Karpas-422 (cell line): ENCODE data around the gene TOE1. TPM values are rescaled to one million over a fixed set of nuclear protein-coding genes. Genes with fewer than 3 reads are reported as not detected.

Experiments
- DNase-seq: peaks from one replicate; pipeline ENCODE4 v3.0.0-alpha.2; 2015
- H2AFZ ChIP-seq: fragments of 200-600 bp; sonication (generic); 2 replicates; pipeline ENCODE4 v1.6.1; 2014; ENCODE audit warnings: antibody characterized with exemption, low read length, mixed read lengths
- H3K27ac ChIP-seq: fragments of 200-600 bp; sonication (generic); 2 replicates; pipeline ENCODE4 v1.5.1; 2014; ENCODE audit warnings: mild to moderate bottlenecking, low read length, moderate library complexity
- H3K27me3 ChIP-seq: fragments of 200-600 bp; sonication (generic); 2 replicates; pipeline ENCODE4 v1.6.1; 2014; ENCODE audit warnings: low read length, mixed read lengths
- H3K36me3 ChIP-seq: fragments of 200-600 bp; sonication (generic); 2 replicates; pipeline ENCODE4 v1.6.1; 2014; ENCODE audit warnings: low read length, mixed read lengths; ENCODE audit not compliant: insufficient read depth
- H3K4me1 ChIP-seq: fragments of 200-600 bp; sonication (generic); 2 replicates; pipeline ENCODE4 v1.6.1; 2014; ENCODE audit warnings: mild to moderate bottlenecking, low read length, mixed read lengths
- H3K4me2 ChIP-seq: fragments of 200-600 bp; sonication (generic); 2 replicates; pipeline ENCODE4 v1.6.1; 2014; ENCODE audit warnings: low read length, low read depth, mild to moderate bottlenecking; ENCODE audit not compliant: poor library complexity, severe bottlenecking
- H3K4me3 ChIP-seq: fragments of 200-600 bp; sonication (generic); 2 replicates; pipeline ENCODE4 v1.5.1; 2014; ENCODE audit warnings: mild to moderate bottlenecking, antibody characterized with exemption, low read length, mixed read lengths
- H3K79me2 ChIP-seq: fragments of 200-600 bp; sonication (generic); 2 replicates; pipeline ENCODE4 v1.6.1; 2014; ENCODE audit warnings: mild to moderate bottlenecking, low read length, mixed read lengths
- H3K9ac ChIP-seq: fragments of 200-600 bp; sonication (generic); 2 replicates; pipeline ENCODE4 v1.6.0; 2014; ENCODE audit warnings: low read length
- H3K9me2 ChIP-seq: fragments of 200-600 bp; sonication (generic), shearing (Covaris generic); replicated peaks from 2 replicates; pipeline ENCODE4 v1.6.0; 2014; ENCODE audit warnings: mild to moderate bottlenecking, low read length, moderate library complexity; ENCODE audit not compliant: insufficient read depth
- H3K9me3 ChIP-seq: fragments of 300-700, 200-600 bp; sonication (generic); 2 replicates; pipeline ENCODE4 v1.6.1; 2014; ENCODE audit warnings: low read length, mixed read lengths
- H4K20me1 ChIP-seq: fragments of 200-600 bp; sonication (generic); 2 replicates; pipeline ENCODE4 v1.6.1; 2014; ENCODE audit warnings: mild to moderate bottlenecking, antibody characterized with exemption, low read length, low read depth; ENCODE audit not compliant: insufficient read depth
- total RNA-seq: library from RNA; depleted of rRNA; stranded (reverse); fragments of >200 nt; shearing (Covaris generic); gene quantifications from 2 replicates; pipeline ENCODE4 v1.2.3, GENCODE V29; 2014; ENCODE audit warnings: low replicate concordance

TOE1 gene
- total RNA-seq, 1 experiment from 2014 or later = 8.9 TPM

DNA sequence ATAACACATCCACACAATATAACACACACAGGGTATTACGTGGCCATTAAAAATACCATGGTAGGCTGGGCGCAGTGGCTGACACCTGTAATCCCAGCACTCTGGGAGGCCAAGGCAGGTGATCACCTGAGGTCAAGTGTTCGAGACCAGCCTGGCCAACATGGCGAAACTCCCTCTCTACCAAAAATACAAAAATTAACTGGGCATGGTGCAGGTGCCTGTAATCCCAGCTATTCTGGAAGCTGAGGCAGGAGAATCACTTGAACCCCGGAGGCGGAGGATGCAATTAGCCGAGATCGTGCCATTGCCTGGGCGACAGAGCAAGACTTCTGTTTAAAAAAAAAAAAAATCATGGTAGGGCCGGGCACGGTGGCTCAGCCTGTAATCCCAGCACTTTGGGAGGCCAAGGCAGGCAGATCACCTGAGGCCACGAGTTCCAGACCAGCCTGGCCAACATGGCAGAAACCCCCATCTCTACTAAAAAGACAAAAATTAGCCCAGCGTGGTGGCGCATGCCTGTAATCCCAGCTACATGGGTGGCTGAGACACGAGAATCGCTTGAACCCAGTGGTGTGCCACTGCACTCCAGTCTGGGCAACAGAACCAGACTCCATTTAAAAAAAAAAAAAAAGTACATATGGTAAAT is 37.3 kb upstream of the TOE1 start:
- no peaks in the 10 kb centered on the region for H3K27me3 ChIP-seq
- H4K20me1 ChIP-seq = no peaks in the 10 kb centered on the region
- H3K27ac ChIP-seq = no peak overlapping the region
- H3K9me2 ChIP-seq = no peaks in the 10 kb centered on the region
- H3K4me3 ChIP-seq = peak overlapping the region; percentile 82
- no peak for DNase-seq
- peak overlapping the region; percentile 81 for H3K9ac ChIP-seq
- peaks cover 31% of the 10 kb centered on the region for H3K4me1 ChIP-seq
- H2AFZ ChIP-seq = no peak overlapping the region
- H3K36me3 ChIP-seq = no peaks in the 10 kb centered on the region
- no peaks in the 10 kb centered on the region for H3K9me3 ChIP-seq
- no peaks in the 10 kb centered on the region for H3K79me2 ChIP-seq
- peak overlapping the region; percentile 92 for H3K4me2 ChIP-seq

DNA sequence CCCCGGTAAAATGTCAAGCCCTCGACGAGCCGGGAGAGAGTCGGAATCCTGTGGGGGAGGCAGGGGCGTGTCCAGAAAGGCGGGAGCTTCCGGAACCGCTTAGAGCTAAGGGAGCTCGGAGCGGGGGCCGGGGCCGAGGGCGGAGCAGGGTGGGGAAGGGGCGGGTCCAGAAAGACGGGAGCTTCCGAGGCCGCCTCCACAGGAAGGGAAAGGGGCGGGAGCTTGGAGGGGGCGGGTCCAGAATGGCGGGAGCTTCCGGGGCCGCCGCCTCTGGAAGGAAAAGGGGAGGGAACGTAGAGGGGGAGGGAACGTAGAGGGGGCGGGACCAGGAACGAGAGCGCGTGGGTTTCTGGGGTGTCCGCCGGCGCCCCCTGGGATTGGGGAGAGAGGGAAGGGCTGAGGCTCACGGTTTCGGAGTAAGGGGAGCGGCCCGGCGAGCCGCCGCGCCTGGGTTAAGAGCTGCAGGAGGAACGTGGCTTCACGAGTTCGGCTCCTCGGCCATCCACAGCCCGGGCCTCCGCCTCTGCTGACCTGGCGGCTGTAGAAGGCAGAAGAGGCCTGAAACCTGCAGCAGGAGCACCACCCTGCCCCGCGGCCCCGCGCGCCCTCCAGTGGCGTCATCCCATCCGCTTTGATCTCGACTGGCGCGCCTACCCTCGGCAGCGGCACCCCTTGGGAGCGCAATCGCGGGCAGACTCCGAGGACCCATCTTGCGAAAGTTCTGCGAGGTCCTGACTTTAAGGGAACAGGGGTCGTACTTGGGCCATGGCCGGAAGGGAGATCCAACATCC is 36.3 kb upstream of the TOE1 start:
- Histone ChIP-seq H3K79me2 (no peaks in the 10 kb centered on the region), H2AFZ (peak overlapping the region; percentile 75), H3K9me2 (no peaks in the 10 kb centered on the region), H3K27me3 (no peaks in the 10 kb centered on the region), H3K4me2 (peak overlapping the region; percentile 92), H3K4me3 (peak overlapping the region; percentile 82), H3K27ac (peak overlapping the region; percentile 66), H4K20me1 (no peaks in the 10 kb centered on the region), H3K36me3 (no peaks in the 10 kb centered on the region), H3K9me3 (no peaks in the 10 kb centered on the region), H3K4me1 (peaks cover 31% of the 10 kb centered on the region), H3K9ac (peak overlapping the region; percentile 82)
- DNase-seq = peak; percentile 99

- no peaks in the 10 kb centered on the region for H3K79me2 ChIP-seq
- H3K27ac ChIP-seq = peak overlapping the region; percentile 66
- no peaks in the 10 kb centered on the region for H3K9me2 ChIP-seq
- peak overlapping the region; percentile 75 for H2AFZ ChIP-seq
- H3K9me3 ChIP-seq = no peaks in the 10 kb centered on the region
- peak; percentile 67 for DNase-seq
- no peaks in the 10 kb centered on the region for H3K27me3 ChIP-seq
- H3K36me3 ChIP-seq = no peaks in the 10 kb centered on the region
- peak overlapping the region; percentile 84 for H3K4me2 ChIP-seq
- no peaks in the 10 kb centered on the region for H4K20me1 ChIP-seq
- H3K4me1 ChIP-seq = peaks cover 31% of the 10 kb centered on the region
- peak overlapping the region; percentile 81 for H3K4me3 ChIP-seq
- peak overlapping the region; percentile 82 for H3K9ac ChIP-seq
Measured at GRCh38 chr1:45304311-45305081, 35.5 kb upstream of the TOE1 start.

GRCh38 chr1:45305231-45305630 is 34.7 kb upstream of the TOE1 start:
- no peaks in the 10 kb centered on the region for H3K36me3 ChIP-seq
- DNase-seq = no peak
- no peaks in the 10 kb centered on the region for H3K9me2 ChIP-seq
- peak overlapping the region; percentile 84 for H3K4me2 ChIP-seq
- H3K27ac ChIP-seq = no peak overlapping the region
- no peaks in the 10 kb centered on the region for H3K79me2 ChIP-seq
- H3K27me3 ChIP-seq = no peaks in the 10 kb centered on the region
- H3K4me1 ChIP-seq = peaks cover 31% of the 10 kb centered on the region
- H3K9ac ChIP-seq = peak overlapping the region; percentile 82; the same call in 1 of the 2 replicates
- no peak overlapping the region; the same call in 1 of the 2 replicates for H3K4me3 ChIP-seq
- H3K9me3 ChIP-seq = no peaks in the 10 kb centered on the region
- H4K20me1 ChIP-seq = no peaks in the 10 kb centered on the region
- H2AFZ ChIP-seq = no peak overlapping the region

DNA sequence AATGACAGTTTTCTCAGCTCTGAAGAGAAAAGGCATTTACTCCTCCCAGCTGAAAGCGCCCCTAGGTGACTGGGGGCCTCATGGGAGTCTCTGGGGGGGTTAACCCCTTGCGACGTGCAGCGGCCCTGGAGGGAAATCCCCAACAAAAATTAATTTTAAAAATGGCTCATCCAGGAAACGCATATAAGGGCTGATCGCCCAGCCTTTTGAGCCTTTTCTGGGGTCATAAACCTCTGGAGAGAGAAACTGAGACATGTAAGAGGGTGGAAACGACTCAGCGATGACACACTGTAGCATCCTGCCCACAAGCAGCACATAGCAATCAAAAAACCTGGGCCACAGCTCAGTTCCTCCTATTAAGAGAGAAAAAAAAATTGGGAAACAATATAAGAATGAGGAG is 33.7 kb upstream of the TOE1 start:
- no peak overlapping the region for H3K4me3 ChIP-seq
- peaks cover 31% of the 10 kb centered on the region for H3K4me1 ChIP-seq
- H3K79me2 ChIP-seq = no peaks in the 10 kb centered on the region
- H3K9me2 ChIP-seq = no peaks in the 10 kb centered on the region
- H3K36me3 ChIP-seq = no peaks in the 10 kb centered on the region
- H3K27me3 ChIP-seq = no peaks in the 10 kb centered on the region
- no peaks in the 10 kb centered on the region for H3K9me3 ChIP-seq
- H3K9ac ChIP-seq = no peak overlapping the region
- H2AFZ ChIP-seq = no peak overlapping the region; the same call in 1 of the 2 replicates
- DNase-seq = no peak
- no peak overlapping the region for H3K4me2 ChIP-seq
- no peak overlapping the region for H3K27ac ChIP-seq
- no peaks in the 10 kb centered on the region for H4K20me1 ChIP-seq

DNA sequence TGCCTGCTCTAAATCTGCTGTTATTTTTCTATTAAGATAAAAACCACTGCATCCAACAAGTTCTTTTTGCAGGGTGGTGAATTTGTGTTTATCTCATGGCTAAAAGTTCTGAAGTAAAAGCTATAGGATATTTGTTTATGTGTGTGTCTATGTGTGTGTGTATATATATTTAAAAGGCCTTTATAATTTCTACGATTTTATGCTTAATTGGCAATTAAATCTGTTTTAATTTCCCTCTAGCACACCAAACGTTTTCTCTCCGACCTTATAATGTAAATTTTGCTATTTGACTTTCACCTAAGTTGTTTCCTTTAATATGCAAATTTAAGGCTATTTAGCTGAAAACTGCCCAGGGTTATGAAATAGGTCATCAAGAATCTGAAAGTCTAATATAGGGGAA is 33.1 kb upstream of the TOE1 start:
- no peaks in the 10 kb centered on the region for H3K9me2 ChIP-seq
- peaks cover 28% of the 10 kb centered on the region for H3K4me1 ChIP-seq
- H3K27ac ChIP-seq = no peak overlapping the region
- no peak overlapping the region for H3K4me2 ChIP-seq
- no peak overlapping the region for H2AFZ ChIP-seq
- H3K4me3 ChIP-seq = no peak overlapping the region
- H4K20me1 ChIP-seq = no peaks in the 10 kb centered on the region
- DNase-seq = no peak
- no peaks in the 10 kb centered on the region for H3K27me3 ChIP-seq
- no peaks in the 10 kb centered on the region for H3K9me3 ChIP-seq
- no peak overlapping the region for H3K9ac ChIP-seq
- H3K79me2 ChIP-seq = no peaks in the 10 kb centered on the region
- no peaks in the 10 kb centered on the region for H3K36me3 ChIP-seq

- Histone ChIP-seq H3K36me3 (no peaks in the 10 kb centered on the region), H3K79me2 (no peaks in the 10 kb centered on the region), H3K27me3 (no peaks in the 10 kb centered on the region), H3K4me3 (no peak overlapping the region), H3K4me2 (no peak overlapping the region), H3K4me1 (no peaks in the 10 kb centered on the region), H3K9me3 (no peaks in the 10 kb centered on the region), H3K27ac (no peak overlapping the region), H2AFZ (no peak overlapping the region), H4K20me1 (no peaks in the 10 kb centered on the region), H3K9me2 (no peaks in the 10 kb centered on the region), H3K9ac (no peak overlapping the region)
- no peak for DNase-seq
Measured at GRCh38 chr1:45314266-45314665, 25.7 kb upstream of the TOE1 start.

- DNase-seq = no peak
- Histone ChIP-seq H2AFZ (no peak overlapping the region), H3K4me2 (no peak overlapping the region), H3K9me3 (no peaks in the 10 kb centered on the region), H3K27ac (no peak overlapping the region), H3K9ac (no peak overlapping the region), H3K36me3 (no peaks in the 10 kb centered on the region), H4K20me1 (no peaks in the 10 kb centered on the region), H3K9me2 (no peaks in the 10 kb centered on the region), H3K4me1 (peaks cover 7% of the 10 kb centered on the region), H3K79me2 (no peaks in the 10 kb centered on the region), H3K4me3 (no peak overlapping the region), H3K27me3 (no peaks in the 10 kb centered on the region)
Measured at GRCh38 chr1:45317166-45317565, 22.8 kb upstream of the TOE1 start.
